ENCODE data around the gene CDK15.
"Not testable (repeated sequence)": the region's sequence is repeated elsewhere in the genome, so short reads cannot be mapped to it uniquely, and the experiment has no call there.

The CDK15 gene

DNA sequence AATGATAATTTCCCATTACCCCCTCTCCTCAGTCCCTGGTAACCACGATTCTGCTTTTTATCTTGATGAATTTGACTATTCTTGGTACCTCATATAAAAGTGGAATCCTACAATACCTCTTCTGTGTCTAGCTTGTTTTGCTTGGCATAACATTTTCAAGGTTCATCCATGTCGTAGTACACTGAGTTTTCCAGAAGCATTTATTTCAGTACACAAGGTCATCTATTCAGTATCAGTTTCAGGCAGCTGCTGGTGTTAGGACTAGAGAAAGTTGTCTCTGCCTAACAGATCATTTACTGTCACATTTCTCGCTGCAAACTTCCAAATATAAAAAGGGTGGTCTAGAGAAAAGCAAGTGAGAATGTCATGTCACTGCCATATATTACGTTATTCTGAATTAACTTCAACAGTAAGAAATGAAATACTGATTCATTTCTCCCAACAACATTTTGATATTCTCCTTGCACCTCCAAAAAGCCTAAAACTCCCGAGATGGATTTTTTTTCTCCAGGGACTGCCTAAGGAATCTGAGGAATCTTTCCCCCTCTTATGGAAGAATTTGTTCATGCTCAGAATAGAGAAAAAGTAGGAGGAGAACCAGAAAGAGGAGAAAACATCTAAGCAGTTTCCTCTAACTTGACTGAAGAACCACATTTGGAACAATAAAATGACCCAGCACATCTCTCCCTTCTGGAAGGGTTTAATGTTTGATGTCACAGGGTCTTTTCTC, 36.0 kb downstream of the CDK15 start:
- Histone ChIP-seq H3K36me3 (ENCODE audit: control insufficient read depth, insufficient read depth, low read length) (no peaks in the 10 kb centered on the region), H3K9me3 (ENCODE audit: control insufficient read depth, low read length) (peaks cover 4% of the 10 kb centered on the region), H3K4me3 (ENCODE audit: insufficient read depth, low read depth, low read length) (no peak overlapping the region), H3K27ac (ENCODE audit: insufficient read depth, low read depth, low read length, poor library complexity, severe bottlenecking) (peak overlapping the region; percentile 56), H3K4me1 (ENCODE audit: control insufficient read depth, insufficient read depth, low read length) (peaks cover 20% of the 10 kb centered on the region), H3K27me3 (ENCODE audit: control insufficient read depth, insufficient read depth, low read length, poor library complexity, severe bottlenecking) (no peaks in the 10 kb centered on the region)
- 73 to 78% methylated on average over 5 of the region's 5 CpGs for WGBS, 2 experiments

DNA sequence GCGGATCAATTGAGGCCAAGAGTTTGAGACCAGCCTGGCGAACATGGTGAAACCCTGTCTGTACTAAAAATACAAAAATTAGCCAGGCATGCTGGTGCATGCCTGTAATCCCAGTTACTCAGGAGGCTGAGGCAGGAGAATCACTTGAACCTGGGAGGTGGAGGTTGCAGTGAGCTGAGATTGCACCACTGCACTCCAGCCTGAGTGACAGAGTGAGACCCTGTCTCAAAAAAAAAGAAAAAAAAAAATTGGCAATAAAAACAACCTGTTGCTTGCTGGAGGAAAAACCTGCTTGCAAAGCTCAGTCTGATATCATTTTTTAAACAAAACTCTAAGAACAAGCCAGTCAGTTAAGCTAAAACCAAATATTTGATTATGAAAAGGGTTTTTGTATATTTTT, 38.6 kb downstream of the CDK15 start:
- not testable (repeated sequence) for H3K36me3 ChIP-seq (ENCODE audit: control insufficient read depth, insufficient read depth, low read length); H3K9me3 ChIP-seq (ENCODE audit: control insufficient read depth, low read length); H3K27ac ChIP-seq (ENCODE audit: insufficient read depth, low read depth, low read length, poor library complexity, severe bottlenecking); H3K4me3 ChIP-seq (ENCODE audit: insufficient read depth, low read depth, low read length); H3K27me3 ChIP-seq (ENCODE audit: control insufficient read depth, insufficient read depth, low read length, poor library complexity, severe bottlenecking)
- peaks cover 20% of the 10 kb centered on the region for H3K4me1 ChIP-seq (ENCODE audit: control insufficient read depth, insufficient read depth, low read length)
- whole genome bisulfite sequencing, 2 experiments = 92 to 99% methylated on average over 2 of the region's 2 CpGs

DNA sequence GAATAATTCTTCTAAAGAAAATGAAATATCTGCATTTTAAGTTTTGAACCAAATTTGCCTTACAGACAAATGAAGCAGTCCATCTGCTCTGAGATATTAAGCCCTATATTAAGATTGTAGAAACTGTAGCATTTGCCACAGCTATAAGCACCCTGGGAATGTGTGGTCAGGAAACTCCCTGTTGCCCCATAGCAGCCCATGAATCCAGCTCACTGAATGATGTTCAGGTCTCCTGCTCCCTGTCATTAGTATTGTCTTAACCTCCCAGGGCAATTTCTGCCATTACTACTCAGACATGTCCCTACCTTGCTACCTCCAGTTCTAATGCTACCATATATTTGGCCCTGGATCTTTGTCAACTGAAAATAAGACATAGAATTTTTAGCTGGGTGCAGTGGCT, 41.1 kb downstream of the CDK15 start:
- Histone ChIP-seq H3K9me3 (ENCODE audit: control insufficient read depth, low read length) (no peaks in the 10 kb centered on the region), H3K4me3 (ENCODE audit: insufficient read depth, low read depth, low read length) (no peak overlapping the region), H3K27ac (ENCODE audit: insufficient read depth, low read depth, low read length, poor library complexity, severe bottlenecking) (no peak overlapping the region), H3K36me3 (ENCODE audit: control insufficient read depth, insufficient read depth, low read length) (no peaks in the 10 kb centered on the region), H3K4me1 (ENCODE audit: control insufficient read depth, insufficient read depth, low read length) (peaks cover 12% of the 10 kb centered on the region), H3K27me3 (ENCODE audit: control insufficient read depth, insufficient read depth, low read length, poor library complexity, severe bottlenecking) (no peaks in the 10 kb centered on the region)

DNA sequence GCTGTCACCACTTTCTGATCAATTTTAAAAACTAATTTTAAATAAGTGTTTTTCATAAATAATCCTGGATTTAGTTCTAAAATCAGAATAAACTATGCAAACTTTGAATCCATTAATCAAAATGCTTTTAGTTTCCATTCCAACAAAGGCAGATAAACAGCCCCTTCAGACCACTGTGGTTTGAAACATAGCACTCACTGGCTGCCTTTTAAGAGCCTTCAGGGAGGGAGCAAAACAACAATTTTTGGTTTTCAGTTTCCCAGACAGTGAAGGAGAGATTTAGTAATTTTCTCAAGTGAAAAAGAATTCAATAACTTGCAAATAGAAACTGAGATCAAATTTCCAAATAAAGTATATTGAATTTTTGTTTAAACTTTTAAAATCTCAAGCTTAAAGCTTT, 46.1 kb downstream of the CDK15 start:
- H3K4me3 ChIP-seq (ENCODE audit: insufficient read depth, low read depth, low read length) = no peak overlapping the region
- H3K27ac ChIP-seq (ENCODE audit: insufficient read depth, low read depth, low read length, poor library complexity, severe bottlenecking) = no peak overlapping the region
- no peaks in the 10 kb centered on the region for H3K27me3 ChIP-seq (ENCODE audit: control insufficient read depth, insufficient read depth, low read length, poor library complexity, severe bottlenecking)
- peaks cover 23% of the 10 kb centered on the region for H3K4me1 ChIP-seq (ENCODE audit: control insufficient read depth, insufficient read depth, low read length)
- no peaks in the 10 kb centered on the region for H3K9me3 ChIP-seq (ENCODE audit: control insufficient read depth, low read length)
- no peaks in the 10 kb centered on the region for H3K36me3 ChIP-seq (ENCODE audit: control insufficient read depth, insufficient read depth, low read length)

DNA sequence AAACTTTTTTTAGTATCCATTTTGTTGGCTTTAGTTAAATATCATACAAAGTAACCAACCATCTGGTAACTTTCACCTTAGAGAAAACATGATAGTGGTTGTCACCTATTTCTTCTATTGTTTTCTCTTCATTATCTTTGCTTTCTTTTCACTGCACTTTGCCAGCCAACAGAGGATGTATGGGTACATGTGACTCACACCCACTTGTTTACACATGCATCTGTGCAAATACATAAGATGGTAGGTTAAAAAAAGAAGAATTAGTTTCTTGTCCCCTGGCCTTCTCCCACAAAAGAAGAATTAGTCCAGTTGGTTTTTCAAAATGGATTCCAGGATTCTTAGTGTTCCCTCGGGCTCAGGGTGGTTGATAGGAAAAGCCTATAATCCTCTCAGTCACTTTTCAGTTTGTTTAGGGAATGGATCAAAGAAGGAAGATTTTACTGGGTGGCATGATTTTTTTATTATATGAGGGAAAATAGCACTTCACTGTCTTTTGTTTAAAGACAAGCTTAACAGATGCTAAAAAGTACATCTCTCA, 46.6 kb downstream of the CDK15 start:
- 50 to 71% methylated on average over 1 of the region's 1 CpG for WGBS, 2 experiments
- peaks cover 28% of the 10 kb centered on the region for H3K4me1 ChIP-seq (ENCODE audit: control insufficient read depth, insufficient read depth, low read length)

DNA sequence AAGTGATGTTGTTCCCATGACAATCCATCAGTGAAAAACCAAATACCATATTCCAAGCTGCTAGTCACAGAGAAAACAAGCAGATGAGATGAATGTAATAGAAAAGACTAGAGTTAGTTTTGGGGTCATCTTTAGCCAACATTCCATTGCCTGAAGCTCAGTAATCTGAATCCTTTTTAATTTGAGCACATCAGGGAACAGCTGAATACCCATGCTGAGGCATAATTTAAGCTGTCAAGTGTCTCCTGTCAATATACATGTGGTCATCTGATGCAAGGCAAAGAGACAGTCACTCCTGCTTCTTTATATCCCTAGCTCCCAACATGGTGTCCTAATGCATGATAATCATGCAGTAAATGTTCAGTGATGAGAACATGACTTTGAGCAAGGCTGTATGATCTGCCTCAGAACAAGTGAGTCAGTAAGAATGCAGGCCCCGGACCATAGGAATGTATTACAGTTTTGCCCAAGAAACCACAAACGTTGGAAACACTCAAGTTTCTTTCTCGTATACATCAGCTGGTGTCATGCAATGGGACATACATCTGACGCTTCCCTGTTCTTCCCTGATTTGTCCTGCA, 48.0 kb downstream of the CDK15 start:
- Histone ChIP-seq H3K4me1 (ENCODE audit: control insufficient read depth, insufficient read depth, low read length) (peaks cover 40% of the 10 kb centered on the region), H3K27me3 (ENCODE audit: control insufficient read depth, insufficient read depth, low read length, poor library complexity, severe bottlenecking) (no peaks in the 10 kb centered on the region), H3K27ac (ENCODE audit: insufficient read depth, low read depth, low read length, poor library complexity, severe bottlenecking) (no peak overlapping the region), H3K36me3 (ENCODE audit: control insufficient read depth, insufficient read depth, low read length) (no peaks in the 10 kb centered on the region), H3K4me3 (ENCODE audit: insufficient read depth, low read depth, low read length) (no peak overlapping the region), H3K9me3 (ENCODE audit: control insufficient read depth, low read length) (no peaks in the 10 kb centered on the region)
- WGBS, 2 experiments = 90 to 93% methylated on average over 4 of the region's 4 CpGs

More for the DNA sequence above, 46.6 kb downstream of the CDK15 start:
- Histone ChIP-seq H3K27me3 (ENCODE audit: control insufficient read depth, insufficient read depth, low read length, poor library complexity, severe bottlenecking) (no peaks in the 10 kb centered on the region), H3K27ac (ENCODE audit: insufficient read depth, low read depth, low read length, poor library complexity, severe bottlenecking) (no peak overlapping the region), H3K36me3 (ENCODE audit: control insufficient read depth, insufficient read depth, low read length) (no peaks in the 10 kb centered on the region), H3K9me3 (ENCODE audit: control insufficient read depth, low read length) (no peaks in the 10 kb centered on the region), H3K4me3 (ENCODE audit: insufficient read depth, low read depth, low read length) (no peak overlapping the region)

DNA sequence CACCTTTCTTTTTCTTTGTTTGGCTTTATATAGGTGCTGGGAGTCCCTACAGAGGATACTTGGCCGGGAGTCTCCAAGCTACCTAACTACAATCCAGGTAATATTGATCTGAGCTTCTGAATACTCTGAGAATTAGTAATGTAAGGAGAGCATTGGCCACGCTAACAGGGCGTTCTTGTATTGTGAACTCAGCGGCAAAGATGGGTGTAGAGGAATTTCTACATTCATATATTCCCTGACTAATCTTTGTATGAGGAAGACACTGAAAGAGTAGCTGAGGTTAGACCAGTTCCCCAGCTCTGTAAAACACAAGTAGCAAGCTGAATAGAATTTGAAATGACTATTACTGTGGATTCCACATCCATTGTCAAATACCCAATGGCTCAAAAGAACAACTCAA, 48.5 kb downstream of the CDK15 start:
- peaks cover 45% of the 10 kb centered on the region for H3K4me1 ChIP-seq (ENCODE audit: control insufficient read depth, insufficient read depth, low read length)
- no peak overlapping the region for H3K4me3 ChIP-seq (ENCODE audit: insufficient read depth, low read depth, low read length)
- no peak overlapping the region for H3K27ac ChIP-seq (ENCODE audit: insufficient read depth, low read depth, low read length, poor library complexity, severe bottlenecking)
- H3K27me3 ChIP-seq (ENCODE audit: control insufficient read depth, insufficient read depth, low read length, poor library complexity, severe bottlenecking) = no peaks in the 10 kb centered on the region
- no peaks in the 10 kb centered on the region for H3K9me3 ChIP-seq (ENCODE audit: control insufficient read depth, low read length)
- WGBS, 2 experiments = 95 to 100% methylated on average over 4 of the region's 4 CpGs
- H3K36me3 ChIP-seq (ENCODE audit: control insufficient read depth, insufficient read depth, low read length) = no peaks in the 10 kb centered on the region

DNA sequence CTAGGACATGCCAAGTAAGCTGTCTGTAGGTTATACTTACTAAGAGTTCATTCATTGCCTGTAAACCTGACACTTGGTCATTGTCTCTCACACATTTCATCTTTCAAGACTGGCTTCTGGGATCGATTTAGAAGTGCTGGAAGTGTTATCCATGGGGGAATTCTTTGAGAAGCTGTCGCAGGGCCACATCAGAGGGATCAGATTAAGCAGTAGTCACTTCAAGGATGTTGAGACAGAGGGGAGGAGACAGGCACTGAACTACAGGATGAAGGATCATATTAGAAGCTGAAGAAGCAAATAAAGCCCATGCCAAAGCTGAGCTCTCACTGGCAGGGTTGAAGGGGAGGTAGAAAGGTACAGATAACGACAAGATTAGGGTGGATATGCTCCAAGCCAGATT, 49.0 kb downstream of the CDK15 start:
- Histone ChIP-seq H3K9me3 (ENCODE audit: control insufficient read depth, low read length) (no peaks in the 10 kb centered on the region), H3K4me1 (ENCODE audit: control insufficient read depth, insufficient read depth, low read length) (peaks cover 50% of the 10 kb centered on the region), H3K4me3 (ENCODE audit: insufficient read depth, low read depth, low read length) (no peak overlapping the region), H3K27me3 (ENCODE audit: control insufficient read depth, insufficient read depth, low read length, poor library complexity, severe bottlenecking) (no peaks in the 10 kb centered on the region), H3K27ac (ENCODE audit: insufficient read depth, low read depth, low read length, poor library complexity, severe bottlenecking) (no peak overlapping the region), H3K36me3 (ENCODE audit: control insufficient read depth, insufficient read depth, low read length) (no peaks in the 10 kb centered on the region)
- WGBS, 2 experiments = 86 to 88% methylated on average over 3 of the region's 3 CpGs

DNA sequence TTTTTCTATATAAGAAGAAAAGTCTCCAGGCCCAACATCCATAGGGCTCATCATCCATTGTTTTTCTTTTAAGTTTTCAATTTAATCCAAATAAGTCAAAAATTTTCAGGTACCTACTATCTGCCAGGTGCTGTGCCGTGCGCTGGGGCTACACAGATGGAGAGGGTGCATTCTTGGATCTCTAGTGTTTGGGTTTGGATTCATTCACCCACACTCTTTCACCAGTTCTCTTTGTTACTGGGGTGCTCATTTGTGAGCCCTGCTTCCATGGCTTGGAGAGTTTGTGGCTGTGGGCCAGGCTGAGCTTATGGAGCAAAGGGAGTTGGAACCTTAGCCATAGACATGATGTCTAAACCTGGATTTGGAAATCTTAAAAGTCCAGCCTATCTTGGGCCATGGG, 51.0 kb downstream of the CDK15 start:
- H3K9me3 ChIP-seq (ENCODE audit: control insufficient read depth, low read length) = no peaks in the 10 kb centered on the region
- no peaks in the 10 kb centered on the region for H3K36me3 ChIP-seq (ENCODE audit: control insufficient read depth, insufficient read depth, low read length)
- H3K27ac ChIP-seq (ENCODE audit: insufficient read depth, low read depth, low read length, poor library complexity, severe bottlenecking) = no peak overlapping the region
- H3K4me3 ChIP-seq (ENCODE audit: insufficient read depth, low read depth, low read length) = no peak overlapping the region
- peaks cover 49% of the 10 kb centered on the region for H3K4me1 ChIP-seq (ENCODE audit: control insufficient read depth, insufficient read depth, low read length)
- H3K27me3 ChIP-seq (ENCODE audit: control insufficient read depth, insufficient read depth, low read length, poor library complexity, severe bottlenecking) = no peaks in the 10 kb centered on the region
- 77 to 100% methylated on average over 2 of the region's 2 CpGs for WGBS, 2 experiments

DNA sequence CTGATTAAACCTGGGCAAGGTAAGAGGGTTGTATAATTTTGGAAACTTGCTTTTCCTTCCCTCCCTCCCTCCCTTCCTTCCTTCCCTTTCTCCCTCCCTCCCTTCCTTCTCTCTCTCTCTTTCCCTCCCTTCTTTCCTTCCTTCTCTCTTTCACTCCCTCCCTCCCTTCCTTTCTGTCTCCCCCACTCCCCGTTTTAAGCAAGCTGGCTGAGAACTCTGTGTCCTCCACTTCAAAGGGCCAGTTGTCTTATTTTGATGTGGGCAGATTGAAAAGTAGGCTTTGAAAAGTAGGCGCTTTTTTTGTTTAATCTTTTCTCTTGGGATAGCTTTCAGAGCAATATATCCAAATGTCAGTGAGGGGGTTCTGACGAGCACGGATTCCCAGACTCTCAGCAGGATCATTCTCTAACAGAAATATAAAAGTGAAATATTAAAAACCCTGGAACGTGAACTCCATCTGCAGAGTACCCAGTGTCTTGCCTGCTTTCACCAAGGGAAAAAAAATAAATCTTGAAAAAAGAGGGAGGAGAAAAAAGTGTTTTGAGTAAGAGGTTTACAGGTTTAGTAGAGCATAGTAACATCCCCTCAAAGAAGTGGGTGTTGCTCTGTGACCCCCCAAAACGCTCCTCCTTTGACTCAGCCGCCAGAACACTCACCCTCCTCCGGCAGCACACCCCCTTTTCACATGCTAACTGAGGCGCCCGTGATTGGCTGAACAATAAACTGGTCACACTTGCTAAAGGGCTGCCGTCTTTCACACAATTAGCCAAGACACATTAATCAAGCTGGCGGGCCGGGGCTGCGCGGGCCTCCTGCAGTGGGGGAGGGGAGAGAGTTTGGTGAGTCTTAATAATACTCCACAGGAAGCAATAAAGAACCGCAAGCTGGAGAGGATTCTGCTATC, 52.2 kb downstream of the CDK15 start:
- Histone ChIP-seq H3K4me1 (ENCODE audit: control insufficient read depth, insufficient read depth, low read length) (peaks cover 41% of the 10 kb centered on the region), H3K27ac (ENCODE audit: insufficient read depth, low read depth, low read length, poor library complexity, severe bottlenecking) (peak overlapping the region; percentile 75), H3K4me3 (ENCODE audit: insufficient read depth, low read depth, low read length) (peak overlapping the region; percentile 13), H3K36me3 (ENCODE audit: control insufficient read depth, insufficient read depth, low read length) (no peaks in the 10 kb centered on the region), H3K9me3 (ENCODE audit: control insufficient read depth, low read length) (no peaks in the 10 kb centered on the region), H3K27me3 (ENCODE audit: control insufficient read depth, insufficient read depth, low read length, poor library complexity, severe bottlenecking) (no peaks in the 10 kb centered on the region)
- 2 to 5% methylated on average over 12 to 16 of the region's 16 CpGs for WGBS, 2 experiments

All from ectodermal cell (in vitro differentiated cells).